Stimulated activated CD8-positive, alpha-beta memory T cell treated with anti-CD3 and anti-CD28 coated beads, Interleukin-4, amount 100 ng/mL, for 4 hours (primary cell): ENCODE results near the gene PRSS12.
"Not testable (repeated sequence)": the region's sequence is repeated elsewhere in the genome, so short reads cannot be mapped to it uniquely, and the experiment has no call there.

Experiments
- DNase-seq, 2 donors: peaks; one replicate each; pipeline ENCODE4 v3.0.0-alpha.2; 2020; ENCODE audit warnings: low read depth in 2 of 2, low spot score in 1 of 2

PRSS12 gene

DNA sequence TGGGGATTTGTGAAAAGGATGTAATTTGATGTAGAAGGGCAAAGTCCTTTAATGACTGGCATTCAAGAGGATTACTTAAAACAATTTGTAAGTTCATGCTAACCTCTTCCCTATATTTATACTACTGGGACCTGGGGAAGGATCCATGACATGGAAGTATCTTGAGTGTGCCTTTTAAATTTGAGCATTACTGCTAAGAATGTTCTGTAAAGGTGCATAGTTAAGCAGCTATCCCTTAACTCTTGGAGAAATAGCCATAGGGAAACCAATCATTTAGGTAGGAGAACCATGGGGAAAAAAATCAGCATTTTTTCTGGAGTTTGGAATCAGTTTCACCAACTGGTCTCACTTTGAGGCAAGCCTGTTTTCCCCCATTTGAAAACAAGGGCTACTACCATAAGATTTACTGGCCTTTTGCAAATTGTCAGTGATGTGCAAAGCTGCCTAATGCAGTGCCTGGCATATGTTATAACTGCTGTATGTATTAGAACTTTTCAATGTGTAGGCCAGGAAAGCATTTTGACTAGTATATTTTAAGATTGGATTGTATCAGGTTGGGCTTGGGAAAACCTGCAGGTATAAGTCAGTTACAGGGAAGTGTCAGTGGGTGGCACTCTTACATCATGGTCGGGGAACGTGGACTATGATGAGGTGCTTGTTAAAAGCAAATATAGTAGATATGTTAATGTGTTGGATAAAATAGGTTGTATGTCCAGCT, 72.1 kb downstream of the PRSS12 start:
- no peak for DNase-seq

- DNase-seq = no peak
Measured at GRCh38 chr4:118279920-118280432, 72.8 kb downstream of the PRSS12 start.

DNA sequence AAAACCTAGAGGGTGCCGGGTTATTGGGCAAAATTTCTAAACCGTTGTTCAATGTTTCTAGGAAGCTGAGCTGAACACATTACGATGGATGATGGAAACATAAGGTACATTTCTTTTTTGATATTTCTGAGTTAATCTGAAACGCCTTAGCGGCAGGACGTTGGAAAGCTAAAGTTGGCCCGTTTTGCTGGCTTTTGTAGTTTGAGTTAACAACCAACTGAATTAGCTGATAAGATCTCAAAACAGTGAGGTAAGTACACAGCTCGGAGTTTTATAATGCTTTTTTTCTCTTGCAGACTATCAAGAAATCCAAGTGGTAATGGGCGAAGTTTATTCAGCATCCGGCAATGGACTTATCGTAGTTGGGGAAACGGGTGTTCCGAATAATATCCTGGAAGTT, 73.5 kb downstream of the PRSS12 start:
- DNase-seq = no peak

DNA sequence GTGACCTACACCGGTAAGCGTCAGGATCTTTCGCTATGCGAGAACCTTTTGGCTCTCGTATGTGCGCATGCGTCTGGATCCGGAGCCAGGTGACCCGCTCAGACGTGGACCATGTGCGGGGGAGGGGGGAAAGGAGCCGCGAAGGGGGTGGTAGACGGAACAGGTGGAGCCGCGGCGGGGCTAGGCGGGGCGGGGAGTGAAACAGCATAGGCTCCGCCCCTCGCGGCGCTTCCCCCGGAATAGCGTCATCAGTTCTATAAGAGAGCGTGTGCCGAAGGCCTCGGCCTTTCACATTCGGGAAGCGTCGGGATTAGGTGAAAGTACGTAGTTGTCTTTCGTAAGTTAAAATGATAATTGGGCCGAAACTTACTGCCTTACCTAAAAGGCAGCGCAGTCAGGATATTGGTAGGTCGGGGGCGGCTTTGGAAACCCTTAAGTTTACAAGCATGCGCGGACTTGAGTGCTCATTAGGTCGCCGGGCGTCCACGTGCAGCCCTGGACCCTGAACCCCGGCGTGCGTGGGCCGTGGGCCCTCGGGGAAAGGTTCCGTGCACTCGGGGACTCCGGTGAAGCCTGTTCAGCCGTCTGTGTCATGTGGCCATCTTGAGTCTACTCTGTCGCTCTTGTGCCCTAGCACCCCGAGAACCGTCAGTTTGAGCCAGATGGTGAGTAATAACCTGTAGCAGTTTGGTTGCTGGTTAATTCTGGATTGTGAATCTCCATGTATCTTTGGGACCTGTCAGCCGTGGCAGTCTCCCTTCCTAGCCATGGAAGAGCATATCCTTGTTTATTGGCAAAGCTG, 74.1 kb downstream of the PRSS12 start:
- DNase-seq = peak; percentile 96 to 97

DNA sequence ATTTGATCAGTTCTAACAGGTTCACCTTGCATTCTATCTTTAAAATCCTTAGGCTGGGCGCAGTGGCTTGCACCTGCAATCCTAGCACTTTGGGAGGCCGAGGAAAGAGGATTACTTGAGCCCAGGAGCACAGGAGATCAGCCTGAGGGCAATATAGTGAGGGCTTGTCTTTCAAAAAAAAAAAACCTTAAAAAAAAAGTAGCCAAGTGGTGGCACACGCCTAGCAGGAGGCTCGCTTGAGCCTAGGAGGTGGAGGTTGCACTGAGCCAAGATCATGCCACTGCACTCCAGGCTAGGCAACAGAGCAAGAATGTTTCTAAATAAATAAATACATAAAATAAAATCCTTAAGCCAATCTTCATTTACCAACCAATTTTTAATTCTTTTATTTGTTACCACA, 75.6 kb downstream of the PRSS12 start:
- DNase-seq = no peak

GRCh38 chr4:118276580-118276979, 76.2 kb downstream of the PRSS12 start:
- DNase-seq = no peak

DNA sequence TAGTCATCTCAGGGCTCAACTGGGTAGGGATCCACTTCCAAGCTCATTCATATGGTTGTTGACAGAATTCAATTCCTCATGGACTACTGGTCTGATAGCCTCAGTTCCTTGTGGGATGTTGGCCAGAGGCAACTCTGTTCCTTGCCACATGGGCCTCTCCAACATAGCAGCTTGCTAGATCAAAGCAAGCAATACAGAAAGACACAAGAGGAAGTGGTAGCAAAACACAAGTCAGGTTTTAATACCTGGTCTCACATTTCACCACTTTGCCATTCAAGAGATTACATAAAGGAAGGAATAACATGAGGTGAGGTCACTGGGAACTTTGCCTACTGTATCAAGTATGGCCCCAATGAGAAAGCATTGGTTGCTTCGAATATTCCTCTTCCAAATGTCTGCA, 79.2 kb downstream of the PRSS12 start:
- DNase-seq = no peak

DNA sequence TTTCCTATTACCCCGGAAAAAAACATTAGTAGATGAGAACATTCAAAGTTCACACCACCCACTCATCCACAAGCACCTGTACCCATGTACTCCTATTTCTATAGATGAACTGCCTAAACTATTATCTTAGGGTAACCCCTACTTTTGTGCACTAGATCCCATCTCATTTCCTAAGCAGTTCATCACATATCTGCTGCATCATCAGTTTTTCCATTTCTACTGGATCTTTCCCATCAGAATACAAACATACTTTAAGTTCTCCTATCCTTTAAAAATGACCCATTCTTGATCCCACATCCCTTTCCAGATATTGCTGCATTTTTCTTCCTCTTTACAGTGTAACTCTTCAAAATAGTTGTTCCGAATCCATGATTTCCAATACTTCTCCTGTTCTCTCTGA, 81.0 kb downstream of the PRSS12 start:
- no peak for DNase-seq

GRCh38 chr4:118270492-118270891, 82.3 kb downstream of the PRSS12 start:
- no peak for DNase-seq

DNA sequence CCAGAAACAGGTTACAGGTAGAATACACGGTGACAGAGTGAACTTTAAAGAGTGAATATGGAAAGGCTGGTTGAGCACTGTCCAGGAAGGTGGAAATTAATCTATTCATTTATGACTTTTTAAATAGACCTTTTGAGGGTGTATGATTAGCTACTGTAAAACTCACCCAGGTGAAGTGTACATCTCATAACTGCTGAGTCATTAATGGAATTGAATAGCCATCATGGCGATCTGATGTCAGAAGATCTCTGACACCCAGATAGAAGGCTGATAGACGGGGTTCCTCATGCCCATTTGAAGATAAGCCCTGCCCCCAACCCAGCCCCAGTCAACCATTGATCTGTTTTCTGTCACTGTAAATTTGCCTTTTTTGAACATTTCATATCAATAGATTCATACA, 84.0 kb downstream of the PRSS12 start:
- no peak for DNase-seq

DNA sequence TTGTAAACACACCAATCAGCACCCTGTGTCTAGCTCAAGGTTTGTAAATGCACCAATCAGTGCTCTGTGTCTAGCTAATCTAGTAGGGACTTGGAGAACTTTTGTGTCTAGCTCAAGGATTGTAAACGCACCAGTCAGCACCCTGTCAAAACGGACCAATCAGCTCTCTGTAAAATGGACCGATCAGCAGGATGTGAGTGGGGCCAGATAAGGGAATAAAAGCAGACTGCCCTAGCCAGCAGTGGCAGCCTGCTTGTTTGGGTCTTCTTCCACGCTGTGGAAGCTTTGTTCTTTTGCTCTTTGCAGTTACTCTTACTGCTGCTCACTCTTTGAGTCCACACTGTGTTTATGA, 86.7 kb downstream of the PRSS12 start:
- DNase-seq = not testable (repeated sequence)

GRCh38 chr4:118265312-118266144, 87.3 kb downstream of the PRSS12 start:
- no peak for DNase-seq

GRCh38 chr4:118264096-118264495, 88.7 kb downstream of the PRSS12 start:
- no peak for DNase-seq

- DNase-seq = no peak
Measured at GRCh38 chr4:118260309-118260708, 92.5 kb downstream of the PRSS12 start.

- DNase-seq = no peak
Measured at GRCh38 chr4:118259111-118259510, 93.7 kb downstream of the PRSS12 start.

DNA sequence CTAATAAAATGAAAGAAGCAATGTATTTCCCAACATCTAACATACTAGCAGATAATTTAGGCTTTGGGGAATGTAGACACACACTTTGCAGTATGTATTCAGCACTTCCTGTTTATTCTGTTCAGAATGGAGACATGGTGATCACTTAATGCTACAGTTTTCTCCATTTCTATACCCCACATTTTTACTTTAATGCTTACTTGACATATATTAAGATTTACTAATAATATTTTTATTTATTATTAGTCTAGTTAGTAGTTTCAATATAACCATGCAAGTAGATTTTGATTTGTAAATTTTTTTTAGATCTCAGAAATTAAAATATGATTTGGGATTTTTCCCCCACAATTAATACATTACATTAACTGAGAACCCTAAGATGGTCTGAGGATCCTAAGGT, 98.4 kb downstream of the PRSS12 start:
- DNase-seq = no peak

- DNase-seq = no peak
Measured at GRCh38 chr4:118249890-118250289, 102.9 kb downstream of the PRSS12 start.

GRCh38 chr4:118237531-118237930, 115.3 kb downstream of the PRSS12 start:
- DNase-seq = no peak

DNA sequence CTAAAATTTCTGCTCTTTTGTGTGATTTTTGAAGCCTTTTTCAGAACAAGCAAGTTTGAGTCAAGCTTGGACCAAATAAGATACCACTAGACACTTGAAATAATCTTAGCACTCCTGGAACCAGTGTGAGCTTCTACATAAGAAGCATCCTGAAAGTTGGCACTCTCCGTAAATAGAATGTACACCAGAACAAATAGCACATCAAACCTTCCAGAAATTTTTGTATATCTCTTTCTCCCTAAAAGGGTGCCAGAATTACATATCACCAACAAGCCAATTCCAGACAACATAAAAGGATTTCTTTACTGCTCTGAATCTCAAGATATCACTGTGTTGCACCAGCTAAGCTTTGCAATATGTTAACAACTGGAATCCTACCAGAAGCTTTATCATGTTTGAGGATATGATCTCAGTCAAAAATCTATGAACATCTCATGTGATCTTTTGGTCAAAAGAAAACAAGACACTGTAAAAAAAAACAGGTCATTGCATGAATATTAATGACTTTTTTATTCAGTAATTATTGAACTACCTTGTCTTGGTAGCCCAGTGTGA, 117.2 kb downstream of the PRSS12 start:
- DNase-seq = no peak
